Gastrocnemius medialis (tissue), 4 donors: Measurements from ENCODE around the gene LNX1.

Experiments
- POLR2A ChIP-seq, 2 donors: fragments of 450-650 bp; IDR thresholded peaks; one replicate each; pipeline ENCODE4 v1.6.1; 2017; ENCODE audit warnings: antibody characterized with exemption in 2 of 2, mild to moderate bottlenecking in 2 of 2, moderate library complexity in 2 of 2
- TF ChIP-seq, protein P1 (sequence below), 5 experiments: fragments of 450-650 bp in 3 of 5; fragments of 200-600 bp in 2 of 5; sonication (generic) in 2 of 5; IDR thresholded peaks in 4 of 5; conservative IDR thresholded peaks in 1 of 5; 1 replicate in 4 of 5; 2 replicates in 1 of 5; pipeline ENCODE4 v1.5.1; 2016 to 2019; ENCODE audit warnings: antibody characterized with exemption in 5 of 5, mild to moderate bottlenecking in 3 of 5, moderate library complexity in 3 of 5

DNA sequence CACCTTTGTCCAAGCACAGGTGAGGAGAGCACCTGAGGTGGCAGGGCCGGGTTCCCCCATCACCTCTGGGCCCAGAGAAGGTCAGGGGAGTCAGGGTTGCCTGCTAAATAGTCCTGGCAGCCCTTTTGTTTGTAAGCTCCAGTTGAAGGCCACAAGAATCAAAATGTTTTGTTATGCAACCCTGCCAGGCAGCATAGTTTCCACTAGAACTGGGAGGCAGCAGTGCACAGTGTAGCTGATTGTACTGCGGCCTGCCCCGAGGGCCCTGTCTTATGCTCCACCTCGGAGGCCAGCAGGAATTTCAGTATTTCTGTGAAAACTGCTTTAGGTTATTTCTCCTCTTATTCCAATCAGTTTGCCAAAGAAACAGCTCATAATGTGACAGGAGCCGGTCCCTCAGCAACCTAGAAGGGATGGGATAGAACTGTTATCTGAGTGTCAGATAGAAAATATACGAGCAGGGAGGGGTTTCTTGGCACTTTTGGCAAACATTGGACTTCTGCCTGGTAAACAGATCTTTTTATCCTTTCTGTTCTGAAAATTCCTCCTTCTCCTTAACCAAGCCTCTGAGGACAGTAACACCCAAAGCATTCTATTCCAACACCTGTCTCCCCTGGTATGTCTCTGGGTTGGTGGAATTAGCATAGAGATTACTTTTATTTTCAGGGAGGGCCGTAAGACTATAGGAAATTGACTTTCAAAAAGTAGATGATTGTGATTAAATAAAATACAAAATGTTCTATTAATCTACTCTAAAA is 93.6 kb downstream of the LNX1 start:
- TF ChIP-seq, protein P1, sequence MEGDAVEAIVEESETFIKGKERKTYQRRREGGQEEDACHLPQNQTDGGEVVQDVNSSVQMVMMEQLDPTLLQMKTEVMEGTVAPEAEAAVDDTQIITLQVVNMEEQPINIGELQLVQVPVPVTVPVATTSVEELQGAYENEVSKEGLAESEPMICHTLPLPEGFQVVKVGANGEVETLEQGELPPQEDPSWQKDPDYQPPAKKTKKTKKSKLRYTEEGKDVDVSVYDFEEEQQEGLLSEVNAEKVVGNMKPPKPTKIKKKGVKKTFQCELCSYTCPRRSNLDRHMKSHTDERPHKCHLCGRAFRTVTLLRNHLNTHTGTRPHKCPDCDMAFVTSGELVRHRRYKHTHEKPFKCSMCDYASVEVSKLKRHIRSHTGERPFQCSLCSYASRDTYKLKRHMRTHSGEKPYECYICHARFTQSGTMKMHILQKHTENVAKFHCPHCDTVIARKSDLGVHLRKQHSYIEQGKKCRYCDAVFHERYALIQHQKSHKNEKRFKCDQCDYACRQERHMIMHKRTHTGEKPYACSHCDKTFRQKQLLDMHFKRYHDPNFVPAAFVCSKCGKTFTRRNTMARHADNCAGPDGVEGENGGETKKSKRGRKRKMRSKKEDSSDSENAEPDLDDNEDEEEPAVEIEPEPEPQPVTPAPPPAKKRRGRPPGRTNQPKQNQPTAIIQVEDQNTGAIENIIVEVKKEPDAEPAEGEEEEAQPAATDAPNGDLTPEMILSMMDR (IDR thresholded peaks at IDR 0.05 in 4 of 5, conservative IDR thresholded peaks at IDR 0.05 in 1 of 5), result no peak
- TF ChIP-seq POLR2A (IDR thresholded peaks at IDR 0.05), result no peak
